K562 (cell line): ENCODE measurements around the gene IL13RA1. TPM values are rescaled to one million over a fixed set of nuclear protein-coding genes. Genes with fewer than 3 reads are reported as not detected.

ENCODE experiments used
- ATAC-seq: fragments of 200-7000 bp; cut with Tn5 transposase; 3 replicates; pipeline ENCODE4 v1.9.1; 2020; ENCODE audit warnings: moderate library complexity
- BruUV-seq: library from RNA; stranded (reverse); fragments of 400-500 nt; replicated peaks from 2 replicates; lab custom pipeline; 2021; lab: Mats Ljungman, UMichigan
- CTCF ChIA-PET: fragments of 300-600 bp; formaldehyde crosslinking; extraction: SDS; loops from one replicate; lab custom pipeline; 2021; ENCODE audit warnings: low intra/inter-chr PET ratio; lab: Yijun Ruan, JAX
- POLR2A ChIA-PET: fragments of 300-600, 350-650 bp; sonication (Branson Sonifier 250); formaldehyde crosslinking; extraction: SDS; loops from one replicate; lab custom pipeline; 2021; ENCODE audit warnings: antibody characterized with exemption, inconsistent platforms; lab: Yijun Ruan, JAX
- DNase-seq, 4 experiments: peaks; one replicate each; pipeline versions ENCODE4 v3.0.0 to v3.0.0-alpha.2; 2011 to 2018; ENCODE audit warnings: low spot score in 3 of 4, mixed read lengths in 3 of 4; ENCODE audit errors: extremely low read depth in 1 of 4
- FAIRE-seq: peaks from 2 replicates; lab custom pipeline; 2011; peaks lifted over from hg19 to GRCh38; lab: Jason Lieb, UNC
- H2AFZ ChIP-seq: 2 replicates; pipeline ENCODE4 v1.6.0; 2011; ENCODE audit warnings: low read depth, low read length, control low read depth, inconsistent platforms
- H3K27ac ChIP-seq: fragments of 200-600 bp; 3 replicates; pipeline ENCODE4 v1.8.0; 2011; ENCODE audit warnings: low read depth, mild to moderate bottlenecking, control low read depth, inconsistent platforms, low read length, moderate library complexity, mixed read lengths; ENCODE audit errors: extremely low read depth
- H3K27me3 ChIP-seq, 2 experiments: fragments of 300-600 bp in 1 of 2; 2 replicates in 1 of 2; 3 replicates in 1 of 2; pipeline versions ENCODE4 v1.6.0 to v1.8.0; 2011; ENCODE audit warnings: inconsistent platforms in 2 of 2, low read length in 2 of 2, mild to moderate bottlenecking in 1 of 2, mixed read lengths in 1 of 2, moderate library complexity in 1 of 2; ENCODE audit not compliant: control insufficient read depth in 2 of 2, insufficient read depth in 2 of 2
- H3K36me3 ChIP-seq: fragments of 300-600 bp; 3 replicates; pipeline ENCODE4 v1.8.0; 2011; ENCODE audit warnings: mild to moderate bottlenecking, low read length, inconsistent platforms; ENCODE audit not compliant: control insufficient read depth, insufficient read depth
- H3K4me1 ChIP-seq, 2 experiments: fragments of 200-600 bp in 1 of 2; replicated peaks in 1 of 2; 2 replicates in 1 of 2; 3 replicates in 1 of 2; pipeline versions ENCODE4 v1.5.1 to v1.8.0; 2011; ENCODE audit warnings: inconsistent platforms in 2 of 2, low read length in 2 of 2, mild to moderate bottlenecking in 1 of 2, mixed read lengths in 1 of 2, moderate library complexity in 1 of 2; ENCODE audit not compliant: control insufficient read depth in 2 of 2, insufficient read depth in 2 of 2
- H3K4me2 ChIP-seq: 2 replicates; pipeline ENCODE4 v1.6.1; 2011; ENCODE audit warnings: low read length, control low read depth, inconsistent platforms, mixed read lengths; ENCODE audit not compliant: insufficient read depth
- H3K4me3 ChIP-seq: fragments of 200-600 bp; sonication (generic), shearing (Covaris generic); 2 replicates; pipeline ENCODE4 v1.5.1; 2016; ENCODE audit warnings: control low read depth, inconsistent platforms
- H3K79me2 ChIP-seq: fragments of 200-600 bp; 3 replicates; pipeline ENCODE4 v1.8.0; 2011; ENCODE audit warnings: low read length, inconsistent platforms; ENCODE audit not compliant: control insufficient read depth, insufficient read depth
- H3K9ac ChIP-seq, 2 experiments: 2 replicates each; pipeline versions ENCODE4 v1.6.0 to v1.6.1; 2011; ENCODE audit warnings: low read depth in 2 of 2, low read length in 2 of 2, control low read depth in 1 of 2, inconsistent platforms in 1 of 2, mild to moderate bottlenecking in 1 of 2, mixed read lengths in 1 of 2; ENCODE audit not compliant: insufficient read depth in 1 of 2
- H3K9me1 ChIP-seq: one replicate; pipeline ENCODE4 v1.6.0; 2011; ENCODE audit warnings: inconsistent platforms, mild to moderate bottlenecking, low read length, moderate library complexity; ENCODE audit not compliant: control insufficient read depth, insufficient read depth
- H3K9me3 ChIP-seq: replicated peaks from 2 replicates; pipeline ENCODE4 v1.5.1; 2011; ENCODE audit warnings: low read depth, low read length, inconsistent platforms; ENCODE audit not compliant: control insufficient read depth, insufficient read depth
- H4K20me1 ChIP-seq: replicated peaks from 2 replicates; pipeline ENCODE4 v1.6.1; 2011; ENCODE audit warnings: low read length, inconsistent platforms, mixed read lengths; ENCODE audit not compliant: control insufficient read depth, insufficient read depth
- DNMT1 ChIP-seq: fragments of 450-650 bp; IDR thresholded peaks from 2 replicates; pipeline ENCODE4 v1.6.1; 2016; ENCODE audit warnings: antibody characterized with exemption, mild to moderate bottlenecking
- FOSL1 ChIP-seq: fragments of 200-800 bp; sonication (Bioruptor generic); conservative IDR thresholded peaks from 2 replicates; pipeline ENCODE4 v1.6.1; 2016; ENCODE audit warnings: missing genetic modification characterization, missing compliant biosample characterization
- JUND ChIP-seq, 2 experiments: IDR thresholded peaks; 2 replicates in 1 of 2; 3 replicates in 1 of 2; pipeline ENCODE4 v1.6.1; 2011; ENCODE audit warnings: borderline replicate concordance in 2 of 2, low read depth in 2 of 2, low read length in 2 of 2, improper control_type of control experiment in 1 of 2, missing biosample characterization in 1 of 2, missing genetic modification characterization in 1 of 2, missing genetic modification reagents in 1 of 2
- WGBS: fragments of 100-300 bp; shearing (Covaris generic); methylation state at CpG from one replicate; pipeline ENCODE4 v1.1.6; 2016; ENCODE audit warnings: low coverage, mixed read lengths; ENCODE audit not compliant: insufficient coverage; ENCODE audit errors: missing lambda C conversion rate; 5-methylcytosine and 5-hydroxymethylcytosine counted together
- in situ Hi-C: fragments of 300-500 bp; cut with MboI; formaldehyde crosslinking; loops from 4 replicates; pipeline ENCODE4 v1.15.0; 2018; ENCODE audit warnings: inconsistent platforms, mixed read lengths
- intact Hi-C: fragments of 100-400 bp; cut with micrococcal nuclease; formaldehyde crosslinking; loops from 2 replicates; pipeline ENCODE4 v1.14.2; 2022
- polyA plus RNA-seq, 8 experiments: library from polyadenylated mRNA; depleted of rRNA in 4 of 8; stranded (reverse) in 5 of 8; unstranded in 3 of 8; fragments of >200 nt; fragmentation: Nextera tagmentation in 2 of 8; fragmentation: Illumina TruSeq in 1 of 8; extraction: Ambion mirVana in 2 of 8; extraction: Trizol in 1 of 8; gene quantifications; 2 replicates each; pipeline versions ENCODE4 v1.2.1 to v1.2.3, GENCODE V29; 2011 to 2014; ENCODE audit warnings: inconsistent platforms in 1 of 8, missing spikeins in 1 of 8
- total RNA-seq, 7 experiments: library from RNA; depleted of rRNA in 6 of 7; stranded (reverse); fragments of >200 nt in 6 of 7; fragmentation: Illumina TruSeq in 2 of 7; extraction: Trizol in 2 of 7; gene quantifications; 2 replicates each; pipeline versions ENCODE4 v1.2.1 to v1.2.3, GENCODE V29; 2011 to 2021; ENCODE audit warnings: low replicate concordance in 1 of 7
- TF ChIP-seq, protein P1 (sequence below), 2 experiments: fragments of 450-650 bp in 1 of 2; sonication (generic) in 1 of 2; formaldehyde crosslinking in 1 of 2; IDR thresholded peaks in 1 of 2; conservative IDR thresholded peaks in 1 of 2; 2 replicates each; pipeline versions ENCODE4 v1.6.1 to v1.8.1; 2016 to 2023; ENCODE audit warnings: mild to moderate bottlenecking in 2 of 2, moderate library complexity in 2 of 2, inconsistent platforms in 1 of 2, missing genetic modification reagents in 1 of 2

IL13RA1 gene
- total and polyA plus RNA-seq, 9 of the 15 experiments (the other 6 are each of a cell fraction or from before 2014, with no cell fraction given) = 2.9 to 22.9 (median 12.2) TPM

DNA sequence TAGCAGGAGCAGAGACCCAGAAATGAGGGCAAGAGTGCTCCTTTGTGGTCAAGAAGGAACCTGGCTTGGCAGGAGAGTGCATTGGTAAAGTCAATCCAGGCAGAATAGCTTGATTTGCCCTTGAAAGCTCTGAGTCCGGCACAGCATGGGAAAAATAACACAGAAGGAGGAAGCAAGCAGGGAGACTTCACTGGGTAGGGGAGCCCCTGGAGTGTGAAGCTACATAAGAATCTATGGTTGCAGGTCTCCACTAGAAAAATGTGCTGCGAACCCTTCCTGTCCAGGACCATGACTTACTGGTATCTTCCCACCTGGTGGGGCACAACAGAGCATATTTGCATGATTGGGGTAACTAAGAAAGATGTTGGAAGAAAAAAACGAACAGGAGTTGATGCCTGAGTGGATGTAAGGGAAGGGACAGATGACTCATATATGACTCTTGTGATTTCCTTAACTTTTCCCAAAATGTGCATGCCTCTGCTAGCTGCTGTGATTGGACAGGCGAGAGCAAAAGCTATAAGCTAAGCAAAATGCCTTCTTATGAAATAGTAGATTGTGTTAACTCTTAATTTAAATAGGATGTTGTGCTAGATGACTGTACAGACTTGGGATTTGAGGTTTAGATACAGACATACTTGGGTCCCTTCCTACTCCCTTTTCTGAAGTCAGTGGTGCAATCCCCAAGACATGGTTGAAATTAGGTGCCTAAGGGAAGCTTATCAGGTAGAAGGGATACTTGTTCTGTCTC, 3.3 kb downstream of the IL13RA1 start:
- Histone ChIP-seq H3K27ac (no peak overlapping the region), H4K20me1 (0 out of 2 replicates have a peak, but pooled peaks cover 4% of the 10 kb centered on the region), H3K9ac (no peak overlapping the region), H3K36me3 (no peaks in the 10 kb centered on the region), H3K4me2 (no peak overlapping the region), H3K27me3 (no peaks in the 10 kb centered on the region), H3K79me2 (no peaks in the 10 kb centered on the region), H3K9me3 (no peaks in the 10 kb centered on the region), H3K4me1 (peaks cover 10 to 15% of the 10 kb centered on the region in 2 experiments), H2AFZ (no peak overlapping the region), H3K4me3 (no peak overlapping the region), H3K9me1 (no peaks in the 10 kb centered on the region)
- 33% methylated on average over 4 of the region's 4 CpGs for WGBS
- CTCF ChIA-PET = no interaction called here
- POLR2A ChIA-PET = no interaction called here
- no peak for DNase-seq
- ATAC-seq = no peak
- in situ Hi-C loops = no loop called here
- intact Hi-C loops = no loop called here
- BruUV-seq = no TSS peak
- FAIRE-seq = no peak
- TF ChIP-seq JUND (IDR thresholded peaks at IDR 0.05; ENCODE audit: borderline replicate concordance, low read depth, low read length) (no peak; the same call in 1 of the 2 replicates), JUND (tag; IDR thresholded peaks at IDR 0.05; ENCODE audit: borderline replicate concordance, low read depth, low read length) (0 out of 3 replicates have a peak, but pooled peaks have one; percentile 47), DNMT1 (no peak), FOSL1 (peak; percentile 73)
- TF ChIP-seq, protein P1, sequence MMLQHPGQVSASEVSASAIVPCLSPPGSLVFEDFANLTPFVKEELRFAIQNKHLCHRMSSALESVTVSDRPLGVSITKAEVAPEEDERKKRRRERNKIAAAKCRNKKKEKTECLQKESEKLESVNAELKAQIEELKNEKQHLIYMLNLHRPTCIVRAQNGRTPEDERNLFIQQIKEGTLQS (IDR thresholded peaks at IDR 0.05) = peak; percentile 65
- TF ChIP-seq, protein P1 (CRISPR knock-in tag; conservative IDR thresholded peaks at IDR 0.05) = no peak
- TF ChIP-seq, all 486 proteins: peak for 3
